Activated T-cell treated with anti-CD3 and anti-CD28 coated beads for 48 hours (primary cell): ENCODE results near the gene PSEN2.

Experiments
- DNase-seq: peaks from one replicate; pipeline ENCODE4 v3.0.0-alpha.2; 2020; ENCODE audit warnings: low read depth

PSEN2 gene

GRCh38 chr1:226865590-226865989 lies 4.8 kb upstream of the PSEN2 start:
- no peak for DNase-seq

- DNase-seq = no peak
Observed at GRCh38 chr1:226867461-226868054, 2.9 kb upstream of the PSEN2 start.

GRCh38 chr1:226868726-226869125 lies 1.7 kb upstream of the PSEN2 start:
- DNase-seq = no peak

GRCh38 chr1:226870026-226870400 lies 403 bp upstream of the PSEN2 start:
- no peak for DNase-seq

GRCh38 chr1:226871636-226872327 lies 1.4 kb downstream of the PSEN2 start:
- no peak for DNase-seq

DNA sequence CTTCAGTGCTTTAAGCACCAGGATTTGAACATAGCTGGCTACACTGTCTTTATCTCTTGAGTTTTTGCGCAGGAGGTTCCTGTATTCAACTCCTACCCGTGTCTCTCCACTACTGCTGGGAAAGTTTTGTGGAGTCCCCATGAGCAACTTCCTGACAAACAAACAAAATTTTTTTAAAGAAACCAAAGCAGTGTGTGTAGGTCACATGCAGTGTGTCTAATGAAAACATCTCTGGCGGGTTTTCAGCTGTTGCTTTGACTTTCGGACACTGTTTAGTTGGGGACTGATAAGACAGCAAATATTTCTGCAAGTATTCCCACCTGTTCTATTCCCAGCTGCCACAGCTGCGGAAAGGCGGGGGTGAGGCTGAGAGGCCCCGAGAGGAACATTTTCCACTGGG lies 2.0 kb downstream of the PSEN2 start:
- no peak for DNase-seq

DNA sequence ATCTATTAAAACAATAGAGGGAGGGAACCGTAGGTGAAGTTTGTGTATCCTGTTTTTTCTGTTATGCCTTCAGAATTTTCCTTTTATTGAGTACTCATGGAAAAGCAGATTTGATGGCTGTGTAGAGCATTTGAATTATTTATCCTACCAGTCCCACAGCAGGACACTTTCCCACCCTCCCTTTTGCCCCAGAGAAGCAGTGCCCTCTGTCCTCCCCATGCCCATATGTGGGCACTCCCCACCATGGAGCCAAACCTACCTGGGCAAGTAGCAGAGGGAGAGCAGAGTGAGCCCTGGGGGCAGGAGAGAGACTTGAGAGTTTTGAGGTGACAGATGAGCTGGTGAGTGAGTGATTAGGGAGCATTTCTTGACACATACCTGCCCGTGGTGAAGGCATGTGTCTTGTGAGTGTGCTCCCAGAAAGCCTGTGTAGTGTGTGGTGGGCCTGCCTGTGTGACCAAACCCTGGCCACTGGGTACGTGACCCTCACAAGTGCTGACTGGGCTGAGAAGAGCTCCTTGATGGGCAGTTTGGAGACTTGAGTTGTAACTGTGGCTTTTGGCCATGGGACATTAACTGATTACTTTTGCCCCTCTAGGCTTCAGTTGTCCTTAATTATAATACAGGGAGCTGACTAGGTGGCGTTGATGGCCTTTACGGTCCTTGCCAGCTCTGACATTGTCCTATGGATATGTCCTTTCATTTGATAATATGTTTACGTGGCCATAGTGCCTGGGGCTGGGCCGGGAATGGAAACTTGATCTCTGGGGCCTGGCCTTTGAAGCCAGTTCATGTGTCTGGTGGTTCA lies 3.6 kb downstream of the PSEN2 start:
- DNase-seq = no peak

GRCh38 chr1:226874579-226875425 lies 4.4 kb downstream of the PSEN2 start:
- DNase-seq = no peak

DNA sequence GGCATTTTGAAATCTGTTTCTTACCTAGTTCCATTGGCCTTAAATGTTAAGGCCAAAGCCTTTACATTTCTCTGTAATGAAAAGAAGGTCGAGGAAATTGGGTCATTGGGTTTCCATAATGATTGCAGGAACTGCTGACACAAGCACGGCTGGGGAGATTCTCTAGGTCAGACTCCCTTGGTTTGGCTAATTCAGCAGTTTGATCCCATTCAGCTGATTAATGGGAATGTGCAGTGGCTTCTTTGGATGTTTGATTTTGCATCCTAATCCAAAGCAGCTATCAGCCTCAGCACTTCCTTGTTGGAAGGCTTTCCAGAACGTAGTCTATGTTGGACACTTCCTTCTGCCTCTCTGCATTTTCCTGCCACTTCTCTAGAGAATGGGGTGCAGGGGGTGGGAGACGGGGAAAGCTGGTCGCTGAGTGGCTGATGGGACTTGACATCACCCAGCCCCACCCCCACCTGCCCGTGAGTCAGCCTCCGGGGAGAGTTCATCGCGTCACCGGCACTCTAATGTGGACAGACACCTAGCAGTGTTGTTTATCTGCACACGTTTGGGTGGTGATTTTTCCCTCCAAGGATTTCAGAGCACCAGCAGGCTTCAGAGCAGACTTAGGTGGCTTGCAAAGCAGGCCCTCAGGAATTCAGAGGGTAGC lies 5.4 kb downstream of the PSEN2 start:
- no peak for DNase-seq

- DNase-seq = no peak
Observed at GRCh38 chr1:226877669-226878068, 7.3 kb downstream of the PSEN2 start.

DNA sequence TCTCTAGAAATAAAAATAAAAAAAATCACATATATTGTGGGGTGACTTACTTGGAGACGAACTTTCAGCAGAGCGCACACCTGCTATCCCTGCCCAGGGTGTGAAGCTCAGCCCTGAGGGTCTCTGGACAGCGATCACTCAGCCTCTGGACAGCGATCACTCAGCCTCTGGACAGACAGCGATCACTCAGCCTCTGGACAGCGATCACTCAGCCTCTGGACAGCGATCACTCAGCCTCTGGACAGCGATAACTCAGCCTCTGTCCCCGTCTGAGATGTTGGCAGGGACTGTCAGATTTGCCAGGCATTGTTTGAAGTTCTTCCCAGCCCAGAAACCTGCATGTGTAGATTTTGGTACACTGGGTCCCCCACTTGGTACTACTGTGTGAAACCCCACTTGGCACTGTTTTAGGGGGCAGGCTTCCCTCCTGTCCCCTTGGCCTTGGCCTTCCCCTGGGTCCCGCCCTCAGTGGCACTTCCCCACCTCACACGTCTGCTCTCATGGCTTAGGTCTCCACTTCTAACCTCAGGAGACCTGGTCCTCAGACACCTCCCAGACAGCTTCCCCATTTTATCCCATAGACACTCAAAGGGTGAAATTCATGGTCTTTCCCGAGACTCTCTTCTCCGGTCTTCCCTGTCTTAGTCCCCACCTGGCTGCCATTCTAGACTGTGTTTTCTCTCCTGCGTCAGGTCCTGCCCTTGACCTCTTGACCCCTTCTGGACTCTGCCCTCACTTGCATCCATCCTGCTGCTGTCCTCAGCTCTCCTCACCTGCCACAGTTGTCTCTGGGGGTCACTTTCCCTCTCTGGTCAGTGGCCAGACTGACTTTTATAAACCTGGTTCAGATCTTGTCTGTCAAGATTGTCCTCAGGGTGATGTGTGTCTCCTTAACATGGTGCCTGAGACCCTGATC lies 10.2 kb downstream of the PSEN2 start:
- DNase-seq = no peak

DNA sequence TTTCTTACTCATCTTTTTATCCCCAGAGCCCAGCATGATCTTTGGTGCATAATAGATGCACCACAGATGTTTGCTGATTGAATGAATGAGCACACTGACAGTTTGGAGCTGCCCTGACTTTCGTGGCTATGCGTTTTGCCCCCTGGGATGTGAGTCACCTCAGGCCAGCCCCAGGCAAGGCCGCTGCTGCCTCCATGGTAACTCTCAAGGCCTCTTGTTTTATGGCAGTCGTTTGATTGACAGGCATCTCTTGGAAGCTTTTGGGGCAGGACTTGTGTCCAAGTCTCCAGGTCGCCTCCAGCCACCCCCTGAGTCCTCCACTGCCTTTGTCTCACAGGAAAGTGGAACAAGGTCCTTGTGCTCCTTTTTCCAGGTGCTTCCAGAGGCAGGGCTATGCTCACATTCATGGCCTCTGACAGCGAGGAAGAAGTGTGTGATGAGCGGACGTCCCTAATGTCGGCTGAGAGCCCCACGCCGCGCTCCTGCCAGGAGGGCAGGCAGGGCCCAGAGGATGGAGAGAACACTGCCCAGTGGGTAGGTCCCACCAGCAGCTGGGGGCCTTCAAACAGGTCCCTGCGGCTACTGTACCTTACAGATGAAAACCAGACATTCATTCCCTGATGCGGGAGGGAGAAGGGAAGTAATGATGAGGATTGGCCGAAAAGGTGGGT lies 11.2 kb downstream of the PSEN2 start:
- DNase-seq = no peak

DNA sequence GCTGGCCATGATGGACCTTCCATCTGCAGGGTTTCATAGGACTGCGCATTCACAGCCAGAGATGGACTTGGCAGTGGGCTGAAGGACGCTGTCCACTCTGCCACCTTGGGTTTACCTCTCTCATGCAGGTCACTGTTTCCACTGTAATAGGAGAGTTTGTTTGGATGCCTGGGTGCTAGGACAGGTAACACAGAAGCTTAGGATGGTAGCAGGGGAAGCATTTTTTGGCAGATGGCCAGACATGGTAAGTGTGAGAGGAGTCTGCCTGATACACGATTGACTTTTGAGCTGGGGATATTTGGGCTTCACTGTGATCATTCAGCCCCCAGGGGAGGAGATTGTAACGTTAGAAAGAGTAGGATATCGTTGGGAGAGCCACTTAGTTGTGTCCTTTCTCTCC lies 11.8 kb downstream of the PSEN2 start:
- DNase-seq = no peak

- DNase-seq = no peak
Observed at GRCh38 chr1:226882631-226883409, 12.4 kb downstream of the PSEN2 start.

GRCh38 chr1:226883630-226884029 lies 13.2 kb downstream of the PSEN2 start:
- no peak for DNase-seq

- no peak for DNase-seq
Observed at GRCh38 chr1:226884116-226884625, 13.8 kb downstream of the PSEN2 start.

DNA sequence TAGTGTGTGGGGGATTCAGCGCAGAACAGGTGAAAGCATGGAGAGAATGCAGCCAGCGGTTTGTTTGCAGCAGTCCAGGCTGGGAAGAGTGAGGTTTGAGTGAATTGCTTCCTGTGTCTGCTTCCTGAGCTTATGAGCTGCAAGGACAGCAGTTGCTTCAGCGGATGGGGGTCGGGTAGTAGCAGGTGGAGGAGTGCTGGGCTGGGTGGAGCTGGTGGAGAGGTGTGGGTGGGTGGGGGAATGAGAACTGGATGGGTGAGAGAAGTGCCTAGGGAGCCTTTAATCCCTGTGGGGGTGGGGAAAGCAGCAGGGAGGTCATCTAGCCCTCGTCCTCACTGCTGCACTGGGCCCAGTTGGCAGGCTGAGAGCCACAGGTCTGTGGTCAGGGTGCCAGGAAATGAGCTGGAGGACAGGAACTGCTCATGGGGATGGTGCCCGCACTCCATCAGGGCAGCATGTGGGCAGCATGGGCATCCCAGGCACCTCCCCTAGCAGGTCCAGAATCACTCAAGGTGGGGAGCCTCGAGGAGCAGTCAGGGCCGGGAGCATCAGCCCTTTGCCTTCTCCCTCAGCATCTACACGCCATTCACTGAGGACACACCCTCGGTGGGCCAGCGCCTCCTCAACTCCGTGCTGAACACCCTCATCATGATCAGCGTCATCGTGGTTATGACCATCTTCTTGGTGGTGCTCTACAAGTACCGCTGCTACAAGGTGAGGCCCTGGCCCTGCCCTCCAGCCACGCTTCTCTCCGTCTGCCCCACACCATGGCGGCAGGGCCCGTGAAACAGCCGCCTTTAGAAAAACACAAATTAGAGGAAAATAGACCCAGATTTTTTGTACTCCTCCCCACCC lies 14.8 kb downstream of the PSEN2 start:
- no peak for DNase-seq
